GM08714 (cell line): ENCODE results near the gene FADD.

Experiments
- H3K4me3 ChIP-seq: fragments of 200-500 bp; sonication (Bioruptor generic); 2 replicates; pipeline ENCODE4 v1.5.1; 2014; ENCODE audit warnings: mild to moderate bottlenecking, low read length, inconsistent platforms
- ZNF274 ChIP-seq: IDR thresholded peaks from 2 replicates; pipeline ENCODE4 v1.6.1; 2012; ENCODE audit warnings: mild to moderate bottlenecking, low read depth, low read length

The FADD gene

GRCh38 chr11:70250876-70251658 lies 48.0 kb downstream of the FADD start:
- H3K4me3 ChIP-seq = no peak overlapping the region

GRCh38 chr11:70251659-70252321 lies 48.7 kb downstream of the FADD start:
- H3K4me3 ChIP-seq = no peak overlapping the region
- TF ChIP-seq ZNF274 = no peak

More at GRCh38 chr11:70250876-70251658, 48.0 kb downstream of the FADD start:
- TF ChIP-seq ZNF274 = no peak

- TF ChIP-seq ZNF274 = no peak
Measured at GRCh38 chr11:70252844-70253243, 49.7 kb downstream of the FADD start.

GRCh38 chr11:70255477-70256116 lies 52.5 kb downstream of the FADD start:
- TF ChIP-seq ZNF274 = no peak
- no peak overlapping the region for H3K4me3 ChIP-seq

More at GRCh38 chr11:70252844-70253243, 49.7 kb downstream of the FADD start:
- H3K4me3 ChIP-seq = no peak overlapping the region
